B cell (primary cell): ENCODE results near the gene POLD4.

Experiments
- CTCF ChIP-seq: fragments of 200-600 bp; IDR thresholded peaks from one replicate; pipeline ENCODE4 v1.8.0; 2022; ENCODE audit warnings: antibody characterized with exemption, mild to moderate bottlenecking
- EZH2 ChIP-seq: IDR thresholded peaks from 2 replicates; pipeline ENCODE4 v1.6.1; 2012; ENCODE audit warnings: borderline replicate concordance, low read depth, mild to moderate bottlenecking, moderate library complexity, low read length; ENCODE audit not compliant: insufficient read depth, poor library complexity, severe bottlenecking

DNA sequence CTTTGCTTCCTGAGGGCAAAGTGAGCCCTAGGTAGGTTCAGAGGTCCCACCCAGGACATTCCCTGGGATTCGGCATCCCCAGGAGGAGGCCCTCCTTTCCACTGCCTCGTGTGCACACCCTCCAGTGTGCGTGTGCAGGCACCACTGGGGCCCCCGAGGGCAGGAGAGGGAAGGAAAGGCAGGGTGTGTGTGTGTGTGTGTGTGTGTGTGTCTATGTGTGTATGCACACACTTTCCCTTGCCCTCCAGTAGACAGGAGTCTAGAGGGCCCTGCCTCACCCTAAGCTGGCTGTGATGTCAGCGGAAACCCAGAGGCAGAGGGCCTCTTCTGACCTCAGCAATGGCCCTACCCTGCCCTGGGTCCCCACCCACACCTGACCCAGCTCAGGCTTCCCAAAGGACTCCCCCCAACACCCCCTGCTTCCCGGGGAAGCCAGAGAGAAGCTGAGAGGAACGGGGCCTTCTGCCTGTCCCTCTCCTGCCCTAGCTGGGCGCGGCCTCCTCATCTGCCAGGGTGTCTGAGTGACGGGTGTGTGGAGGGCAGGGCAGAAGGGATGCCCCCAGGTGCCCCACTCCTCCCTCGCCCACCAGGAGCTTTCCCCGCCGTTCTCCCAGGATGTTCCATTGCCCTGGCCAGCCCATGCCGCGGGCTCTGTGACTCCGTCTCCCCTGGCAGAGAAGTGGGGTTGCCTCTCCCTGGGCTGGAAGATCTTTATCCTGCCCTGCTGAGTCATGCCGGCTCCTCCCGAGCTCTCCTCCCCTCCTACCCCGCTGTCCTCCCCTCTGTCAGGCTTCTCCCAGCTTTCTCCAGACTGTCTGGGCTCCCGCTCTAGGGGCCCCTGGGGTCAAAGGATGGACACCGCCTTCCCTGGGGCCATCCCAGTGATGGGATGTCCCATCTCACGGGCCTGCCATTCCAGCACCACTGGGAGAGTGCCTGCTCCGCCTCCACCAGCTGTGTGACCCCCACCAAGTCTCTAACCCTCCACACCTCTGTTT lies 26.0 kb upstream of the POLD4 start:
- no peak for TF ChIP-seq CTCF
- no peak for TF ChIP-seq EZH2
